GM12872 (cell line): ENCODE measurements around the gene CAVIN4.

Experiments used
- TF ChIP-seq, protein P1 (sequence below): IDR thresholded peaks from 3 replicates; pipeline ENCODE4 v1.5.1; 2011; ENCODE audit warnings: low read depth, mild to moderate bottlenecking, low read length, moderate library complexity; ENCODE audit not compliant: insufficient read depth

CAVIN4 gene

DNA sequence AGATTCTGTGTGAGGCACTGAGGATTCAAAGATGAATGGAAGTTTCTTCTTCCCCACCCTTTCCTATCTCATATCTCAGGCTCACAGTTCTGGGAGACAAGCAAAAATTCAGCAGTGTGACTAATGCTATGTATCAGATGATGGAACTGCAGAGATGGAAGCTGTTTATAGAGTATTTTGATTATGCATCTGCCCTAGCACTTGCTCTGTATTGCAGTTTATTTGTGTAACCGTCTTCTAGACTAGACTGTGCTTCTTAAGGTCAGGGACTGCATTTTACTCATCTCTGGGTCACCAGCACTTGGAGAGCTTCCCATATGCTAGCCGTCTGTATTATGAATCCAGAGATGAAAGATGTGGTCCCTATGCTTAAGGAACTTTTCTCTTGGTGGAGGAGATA, 12.6 kb downstream of the CAVIN4 start:
- TF ChIP-seq, protein P1, sequence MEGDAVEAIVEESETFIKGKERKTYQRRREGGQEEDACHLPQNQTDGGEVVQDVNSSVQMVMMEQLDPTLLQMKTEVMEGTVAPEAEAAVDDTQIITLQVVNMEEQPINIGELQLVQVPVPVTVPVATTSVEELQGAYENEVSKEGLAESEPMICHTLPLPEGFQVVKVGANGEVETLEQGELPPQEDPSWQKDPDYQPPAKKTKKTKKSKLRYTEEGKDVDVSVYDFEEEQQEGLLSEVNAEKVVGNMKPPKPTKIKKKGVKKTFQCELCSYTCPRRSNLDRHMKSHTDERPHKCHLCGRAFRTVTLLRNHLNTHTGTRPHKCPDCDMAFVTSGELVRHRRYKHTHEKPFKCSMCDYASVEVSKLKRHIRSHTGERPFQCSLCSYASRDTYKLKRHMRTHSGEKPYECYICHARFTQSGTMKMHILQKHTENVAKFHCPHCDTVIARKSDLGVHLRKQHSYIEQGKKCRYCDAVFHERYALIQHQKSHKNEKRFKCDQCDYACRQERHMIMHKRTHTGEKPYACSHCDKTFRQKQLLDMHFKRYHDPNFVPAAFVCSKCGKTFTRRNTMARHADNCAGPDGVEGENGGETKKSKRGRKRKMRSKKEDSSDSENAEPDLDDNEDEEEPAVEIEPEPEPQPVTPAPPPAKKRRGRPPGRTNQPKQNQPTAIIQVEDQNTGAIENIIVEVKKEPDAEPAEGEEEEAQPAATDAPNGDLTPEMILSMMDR = no peak

DNA sequence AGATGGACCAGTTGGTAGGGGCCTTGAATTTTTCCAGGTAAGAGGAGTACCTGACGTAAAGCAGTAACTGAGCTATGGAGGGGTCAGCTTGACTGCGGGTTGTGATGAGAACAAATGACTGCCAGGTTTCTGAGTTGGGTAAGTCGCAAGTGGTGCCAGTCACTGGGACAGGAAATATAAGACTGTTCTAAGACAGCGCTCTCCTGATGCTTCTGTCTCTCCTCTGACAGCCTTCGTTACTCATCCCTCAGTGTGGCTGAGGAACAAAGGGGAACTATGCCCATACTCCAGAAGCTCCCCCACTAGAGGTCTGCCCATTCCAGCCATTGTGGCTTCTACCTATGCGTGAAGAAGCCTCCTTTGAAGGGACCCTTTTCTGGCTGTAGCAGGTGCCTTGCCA, 13.3 kb downstream of the CAVIN4 start:
- TF ChIP-seq, protein P1 = no peak

- TF ChIP-seq, protein P1 = no peak
These were observed 13.9 kb downstream of the CAVIN4 start for GRCh38 chr9:100591639-100592412.

DNA sequence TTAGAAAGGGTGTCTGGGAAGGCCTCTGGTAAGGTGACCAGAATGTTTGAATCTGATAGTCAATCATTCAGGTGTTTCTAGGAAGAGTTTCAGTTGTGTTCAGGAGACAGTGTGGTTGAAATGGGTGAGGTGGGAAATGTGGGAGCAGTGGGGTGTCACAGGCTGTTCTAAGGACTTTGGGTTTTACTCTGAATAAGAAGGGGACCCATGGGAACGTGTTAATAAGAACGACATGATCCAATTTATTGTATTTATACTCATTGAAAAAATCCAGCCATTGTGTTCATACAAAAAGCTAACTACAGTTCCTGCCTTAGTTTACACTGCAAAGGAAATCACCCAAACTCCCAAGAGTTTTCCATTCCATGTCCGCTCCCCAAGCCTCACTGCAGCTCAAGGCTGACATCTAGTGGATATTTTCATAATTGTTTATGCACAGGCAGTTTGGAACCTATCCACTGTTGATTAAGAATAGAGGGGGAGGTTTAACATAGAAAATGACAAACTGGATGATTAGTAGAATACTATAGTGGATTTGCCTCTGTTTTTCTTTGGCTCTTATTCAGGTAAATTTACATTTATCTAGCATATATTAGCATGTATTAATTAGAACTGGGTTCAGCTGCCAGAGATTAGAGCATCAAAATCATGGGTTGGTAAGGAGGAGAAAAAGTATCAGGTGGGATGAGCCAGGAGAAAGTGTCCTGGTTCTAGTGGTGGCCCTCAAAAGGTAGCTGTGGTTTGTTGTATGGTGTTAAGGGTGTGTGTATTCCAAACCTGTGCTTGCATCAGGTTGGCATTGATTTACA, 17.7 kb downstream of the CAVIN4 start:
- TF ChIP-seq, protein P1 = peak; percentile 64

GRCh38 chr9:100597236-100597635, 19.4 kb downstream of the CAVIN4 start:
- TF ChIP-seq, protein P1 = no peak

DNA sequence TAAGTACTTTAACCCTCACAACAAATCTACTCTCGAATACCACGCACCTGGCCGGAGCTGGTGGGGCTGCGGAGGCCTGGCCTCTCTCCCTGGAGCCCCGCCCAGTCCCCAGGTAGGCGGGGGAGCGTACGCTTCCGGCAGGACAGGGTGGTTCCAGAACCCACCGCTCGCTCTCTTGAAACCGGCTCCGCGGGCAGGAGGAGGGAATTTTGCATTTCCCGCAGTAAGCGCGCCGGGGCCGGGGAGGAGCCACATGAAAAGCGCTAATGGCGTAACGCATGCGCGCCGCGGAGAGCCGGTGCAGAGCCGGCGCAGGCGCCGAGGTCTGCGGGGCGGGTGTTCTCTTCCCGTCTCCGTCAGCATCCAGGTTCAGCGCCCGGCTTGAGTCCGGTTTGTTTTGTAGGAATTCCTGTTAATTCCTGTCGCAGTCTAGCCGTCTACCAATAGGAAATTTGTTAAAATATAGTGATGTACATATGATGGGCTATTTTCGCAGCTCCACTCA, 20.8 kb downstream of the CAVIN4 start:
- TF ChIP-seq, protein P1 = no peak

DNA sequence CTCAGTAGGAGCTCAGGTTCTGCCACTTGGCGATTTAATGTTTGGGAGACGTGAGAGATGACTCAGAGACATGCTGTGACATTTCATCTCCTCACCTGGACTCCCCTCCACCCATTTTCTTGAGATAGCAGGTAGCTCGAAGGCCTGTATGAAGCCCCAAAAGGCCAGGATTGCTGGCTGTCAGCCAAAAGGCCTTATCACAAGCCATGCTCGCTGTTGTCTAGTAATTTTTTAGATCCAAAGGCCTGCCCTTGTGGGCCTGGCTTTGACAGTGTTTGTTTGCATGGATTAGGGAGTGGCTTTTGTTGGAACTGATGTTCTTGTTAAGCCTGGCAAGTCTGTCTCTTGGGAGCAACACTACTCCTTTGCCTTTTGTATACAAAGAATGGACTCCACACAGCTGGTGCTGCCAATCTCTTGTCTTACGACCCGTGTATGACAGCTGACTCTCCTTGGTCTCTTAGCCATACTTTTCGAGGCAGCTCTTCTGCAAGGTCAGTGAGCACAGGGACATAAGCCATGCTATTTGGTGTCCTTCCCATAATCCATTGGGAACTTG, 22.7 kb downstream of the CAVIN4 start:
- TF ChIP-seq, protein P1 = no peak
